KOPT-K1 (cell line): ENCODE measurements around the gene N4BP2.

Experiments used
- H3K27ac ChIP-seq: fragments of 200-600 bp; sonication (generic); 2 replicates; pipeline ENCODE4 v1.5.1; 2016; ENCODE audit warnings: antibody characterized with exemption, mild to moderate bottlenecking, low read depth, low read length; ENCODE audit not compliant: poor library complexity, severe bottlenecking
- H3K36me3 ChIP-seq: fragments of 200-600 bp; sonication (generic); 2 replicates; pipeline ENCODE4 v1.5.1; 2017; ENCODE audit warnings: antibody characterized with exemption, mild to moderate bottlenecking, low read length, moderate library complexity; ENCODE audit not compliant: insufficient read depth
- H3K9me3 ChIP-seq: fragments of 200-600 bp; sonication (generic); 2 replicates; pipeline ENCODE4 v1.5.1; 2017; ENCODE audit warnings: antibody characterized with exemption, low read length, mild to moderate bottlenecking; ENCODE audit not compliant: insufficient read depth, poor library complexity, severe bottlenecking

Gene N4BP2

GRCh38 chr4:40160258-40160657, 103.6 kb downstream of the N4BP2 start:
- no peak overlapping the region for H3K27ac ChIP-seq
- peaks cover 45% of the 10 kb centered on the region for H3K36me3 ChIP-seq
- H3K9me3 ChIP-seq, result no peaks in the 10 kb centered on the region

DNA sequence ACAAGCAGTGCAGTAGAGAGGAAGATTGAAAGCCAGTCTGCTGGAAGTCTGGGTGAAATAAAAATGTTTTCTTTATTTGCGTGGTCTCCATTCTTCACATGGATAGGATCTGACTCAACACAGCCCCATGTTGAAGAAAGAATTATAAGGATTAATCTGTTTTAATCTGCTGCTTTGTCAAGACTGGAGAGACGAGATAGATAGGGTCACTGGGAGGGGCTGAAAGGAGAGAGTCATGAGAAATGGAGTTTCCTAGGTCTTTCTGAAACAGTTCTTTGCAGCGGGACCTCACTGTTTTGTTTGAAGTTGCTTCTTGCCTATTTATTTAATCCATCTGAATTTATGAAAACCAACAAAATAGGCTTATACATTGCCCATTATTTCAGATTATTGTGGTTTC, 107.8 kb downstream of the N4BP2 start:
- Histone ChIP-seq H3K9me3 (peaks cover 14% of the 10 kb centered on the region), H3K36me3 (peaks cover 40% of the 10 kb centered on the region), H3K27ac (no peak overlapping the region)

- H3K27ac ChIP-seq, result no peak overlapping the region
- peaks cover 31% of the 10 kb centered on the region for H3K36me3 ChIP-seq
- H3K9me3 ChIP-seq, result peaks cover 14% of the 10 kb centered on the region
Measured at GRCh38 chr4:40165916-40166315, 109.3 kb downstream of the N4BP2 start.

DNA sequence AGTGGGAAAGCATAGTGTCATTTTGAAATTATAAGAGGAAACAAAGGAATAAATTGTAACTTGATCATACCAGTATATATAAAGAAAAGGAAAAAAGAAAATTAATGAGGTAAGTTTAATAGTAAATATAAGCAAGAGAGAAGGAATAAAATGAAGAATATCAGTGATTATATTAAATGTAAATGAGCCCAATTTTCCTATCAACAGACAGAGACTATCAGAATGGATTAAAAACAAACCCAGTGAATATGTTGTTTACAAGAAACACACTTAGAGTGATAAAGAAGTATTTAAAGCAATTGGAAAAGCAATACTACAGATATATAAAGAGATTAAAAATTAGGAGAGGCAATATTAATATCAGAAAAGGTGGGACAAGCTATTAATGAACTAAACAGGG, 111.4 kb downstream of the N4BP2 start:
- Histone ChIP-seq H3K9me3 (peaks cover 14% of the 10 kb centered on the region), H3K36me3 (peaks cover 10% of the 10 kb centered on the region; the same call in 1 of the 2 replicates), H3K27ac (no peak overlapping the region)

DNA sequence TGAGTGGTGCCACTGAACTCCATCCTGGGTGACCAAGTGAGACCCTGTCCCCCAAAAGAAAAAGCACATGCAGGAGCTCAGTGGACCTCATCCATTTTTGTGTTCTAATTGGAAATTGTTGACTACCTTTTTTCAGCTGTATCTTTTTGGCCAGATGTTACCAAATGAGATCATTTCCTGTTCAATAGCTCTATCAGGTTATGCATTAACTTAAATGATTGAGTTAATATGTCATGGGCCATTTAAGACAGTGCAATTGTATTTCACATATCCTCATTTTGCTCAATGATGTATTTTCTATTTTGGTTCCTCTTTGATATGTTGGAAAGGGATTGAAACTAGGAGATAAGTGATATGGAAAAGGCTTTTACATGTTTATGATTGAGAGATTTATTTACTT, 113.9 kb downstream of the N4BP2 start:
- H3K27ac ChIP-seq, result no peak overlapping the region
- peaks cover 10% of the 10 kb centered on the region; the same call in 1 of the 2 replicates for H3K36me3 ChIP-seq
- H3K9me3 ChIP-seq, result peaks cover 14% of the 10 kb centered on the region

GRCh38 chr4:40173470-40173875, 116.8 kb downstream of the N4BP2 start:
- peak overlapping the region; percentile 28 for H3K27ac ChIP-seq

GRCh38 chr4:40176602-40177001, 120.0 kb downstream of the N4BP2 start:
- Histone ChIP-seq H3K36me3 (no peaks in the 10 kb centered on the region), H3K27ac (no peak overlapping the region), H3K9me3 (no peaks in the 10 kb centered on the region)

More at GRCh38 chr4:40173470-40173875, 116.8 kb downstream of the N4BP2 start:
- no peaks in the 10 kb centered on the region for H3K9me3 ChIP-seq
- no peaks in the 10 kb centered on the region for H3K36me3 ChIP-seq

- no peak overlapping the region for H3K27ac ChIP-seq
- no peaks in the 10 kb centered on the region for H3K36me3 ChIP-seq
- no peaks in the 10 kb centered on the region for H3K9me3 ChIP-seq
Measured at GRCh38 chr4:40177591-40177990, 120.9 kb downstream of the N4BP2 start.

GRCh38 chr4:40178672-40179071, 122.0 kb downstream of the N4BP2 start:
- Histone ChIP-seq H3K27ac (peak overlapping the region; percentile 8), H3K36me3 (no peaks in the 10 kb centered on the region)

GRCh38 chr4:40179360-40179759, 122.7 kb downstream of the N4BP2 start:
- H3K36me3 ChIP-seq, result no peaks in the 10 kb centered on the region
- no peak overlapping the region for H3K27ac ChIP-seq
- no peaks in the 10 kb centered on the region for H3K9me3 ChIP-seq

More at GRCh38 chr4:40178672-40179071, 122.0 kb downstream of the N4BP2 start:
- no peaks in the 10 kb centered on the region for H3K9me3 ChIP-seq

- Histone ChIP-seq H3K27ac (no peak overlapping the region), H3K36me3 (no peaks in the 10 kb centered on the region), H3K9me3 (no peaks in the 10 kb centered on the region)
Measured at GRCh38 chr4:40180356-40180755, 123.7 kb downstream of the N4BP2 start.

DNA sequence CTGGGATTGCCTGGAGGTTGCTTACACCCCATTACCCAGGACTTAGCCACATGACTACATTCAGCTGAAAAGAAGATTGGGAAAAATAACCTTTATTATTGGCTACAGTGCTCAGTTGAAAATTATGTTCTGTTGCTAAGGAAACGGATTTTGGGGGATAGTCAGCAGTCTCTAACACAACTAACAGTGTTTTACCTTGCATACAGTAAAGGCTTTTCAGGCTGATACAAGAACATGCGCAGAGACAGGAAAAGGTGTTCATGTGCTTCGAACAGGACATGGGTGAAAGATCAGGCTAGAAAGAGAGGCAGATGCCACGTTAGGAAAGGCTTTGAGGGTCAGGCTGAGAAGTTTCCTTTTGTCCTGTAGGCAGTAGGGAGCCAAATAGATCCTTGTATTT, 125.4 kb downstream of the N4BP2 start:
- H3K9me3 ChIP-seq, result no peaks in the 10 kb centered on the region
- H3K36me3 ChIP-seq, result no peaks in the 10 kb centered on the region
- peak overlapping the region; percentile 6 for H3K27ac ChIP-seq

GRCh38 chr4:40182954-40183353, 126.3 kb downstream of the N4BP2 start:
- H3K9me3 ChIP-seq, result no peaks in the 10 kb centered on the region
- no peaks in the 10 kb centered on the region for H3K36me3 ChIP-seq
- no peak overlapping the region for H3K27ac ChIP-seq

DNA sequence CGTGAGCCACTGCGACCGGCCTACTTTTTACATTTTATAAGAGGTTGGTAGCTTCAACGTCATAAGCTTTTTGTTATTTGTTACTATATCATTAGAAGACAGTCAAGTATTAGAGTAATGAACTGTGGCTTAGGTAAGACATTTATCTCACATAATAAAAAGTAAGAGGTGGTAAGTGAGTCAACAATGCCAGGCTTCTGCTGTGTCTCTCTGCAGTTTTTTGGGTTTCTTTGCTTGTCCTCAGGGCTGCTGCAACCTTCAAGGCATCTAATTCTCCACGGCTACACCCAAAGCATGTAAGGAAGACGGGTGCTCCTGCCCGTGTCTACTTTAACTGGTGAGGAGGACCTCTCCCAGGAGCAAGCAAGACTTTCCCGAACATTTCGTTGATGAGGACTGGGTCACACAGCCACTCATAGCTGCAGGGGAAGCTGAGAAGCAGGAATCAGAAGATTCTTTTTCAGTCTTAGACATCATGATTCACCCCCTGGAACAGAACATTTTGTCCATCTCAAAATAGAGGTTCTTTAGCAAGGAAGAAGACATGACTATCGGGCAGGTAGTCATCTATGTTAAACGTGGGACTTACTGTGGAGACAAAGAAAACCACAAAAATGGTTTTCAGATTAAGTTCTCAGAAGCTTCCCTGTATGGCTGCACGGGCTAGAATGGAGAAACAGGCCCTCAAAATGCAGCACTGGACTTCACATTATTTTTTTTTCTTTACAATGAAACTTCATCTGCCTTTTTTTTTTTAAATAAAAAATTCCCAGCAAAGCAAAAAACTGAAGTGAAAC, 127.2 kb downstream of the N4BP2 start:
- Histone ChIP-seq H3K36me3 (no peaks in the 10 kb centered on the region), H3K9me3 (no peaks in the 10 kb centered on the region), H3K27ac (peak overlapping the region; percentile 88)

DNA sequence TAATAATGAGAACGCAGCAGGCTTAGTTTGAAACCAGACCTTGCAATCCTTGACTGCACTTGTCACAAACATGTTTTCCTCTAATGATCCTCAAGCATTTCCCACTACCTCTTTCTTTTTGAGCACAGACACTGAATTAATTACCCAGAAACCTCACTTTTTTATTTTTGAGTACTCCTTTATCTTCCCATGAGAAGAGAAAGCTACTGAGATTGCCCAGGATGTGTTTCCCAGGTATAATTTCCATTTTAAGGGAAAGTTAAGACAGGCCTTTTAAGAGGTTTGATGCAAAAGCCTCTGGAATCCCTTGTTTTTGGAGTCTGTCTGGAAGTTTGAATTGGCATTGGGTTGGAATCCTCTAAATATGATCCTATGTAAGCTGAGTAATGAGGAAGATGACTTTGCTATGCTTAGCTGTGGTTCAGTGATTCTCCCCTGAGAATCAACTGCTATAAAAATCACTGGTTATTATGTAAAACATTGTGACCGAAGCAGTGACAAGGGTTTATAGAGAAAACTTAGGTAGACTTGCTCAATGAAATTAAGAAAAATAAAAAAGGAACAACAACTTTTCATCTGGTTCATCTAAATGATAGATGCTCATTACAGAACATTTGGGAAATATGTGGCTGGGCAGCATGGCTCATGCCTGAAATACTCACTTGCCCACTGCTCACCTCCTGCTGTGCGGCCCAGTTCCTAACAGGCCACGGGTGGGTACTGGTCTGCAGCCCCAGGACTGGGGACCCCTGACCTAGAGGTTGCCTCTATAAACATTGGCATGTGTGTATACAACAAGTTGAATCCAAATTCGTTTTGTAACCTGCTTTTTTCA, 129.4 kb downstream of the N4BP2 start:
- Histone ChIP-seq H3K9me3 (no peaks in the 10 kb centered on the region), H3K27ac (peak overlapping the region; percentile 44), H3K36me3 (no peaks in the 10 kb centered on the region)
